Testis (tissue), 3 donors: ENCODE measurements around the gene MCRIP1. TPM values are rescaled to one million over a fixed set of nuclear protein-coding genes. Genes with fewer than 3 reads are reported as not detected.
"Not testable (repeated sequence)": the region's sequence is repeated elsewhere in the genome, so short reads cannot be mapped to it uniquely, and the experiment has no call there.

Source experiments
- DNase-seq: peaks from one replicate; pipeline ENCODE4 v3.0.0-alpha.2; 2019
- H3K27ac ChIP-seq, 2 donors: fragments of 200-600 bp; sonication (generic); one replicate each; pipeline ENCODE4 v1.5.1; 2019
- H3K27me3 ChIP-seq: fragments of 200-600 bp; sonication (generic); one replicate; pipeline ENCODE4 v1.5.1; 2019
- H3K36me3 ChIP-seq: fragments of 200-600 bp; sonication (generic); one replicate; pipeline ENCODE4 v1.5.1; 2017; ENCODE audit warnings: low read depth; ENCODE audit errors: missing control alignments
- H3K4me1 ChIP-seq: fragments of 200-600 bp; sonication (generic); one replicate; pipeline ENCODE4 v1.5.1; 2019
- H3K4me3 ChIP-seq, 2 donors: fragments of 200-600 bp; sonication (generic); one replicate each; pipeline ENCODE4 v1.5.1; 2017 to 2019
- H3K9me3 ChIP-seq: fragments of 200-600 bp; sonication (generic); one replicate; pipeline ENCODE4 v1.5.1; 2017
- POLR2A ChIP-seq: fragments of 450-650 bp; IDR thresholded peaks from one replicate; pipeline ENCODE4 v1.6.1; 2017; ENCODE audit warnings: antibody characterized with exemption, mild to moderate bottlenecking, moderate library complexity
- WGBS, 2 donors: methylation state at CpG; one replicate each; pipeline ENCODE4 v1.1.5; 2018; 5-methylcytosine and 5-hydroxymethylcytosine counted together
- intact Hi-C: fragments of 100-400 bp; cut with DNase I; formaldehyde crosslinking; loops from one replicate; pipeline ENCODE4 v1.15.1; 2023; ENCODE audit warnings: low total_unique reads
- polyA plus RNA-seq: library from polyadenylated mRNA; stranded (reverse); fragments of 350-450 nt; fragmentation: Illumina TruSeq; extraction: RNeasy Lipid Tissue Mini Kit (QIAGEN cat#74804); gene quantifications from one replicate; pipeline ENCODE4 v1.2.3, GENCODE V29; 2014; ENCODE audit warnings: low read depth, low replicate concordance; ENCODE audit not compliant: insufficient read depth
- total RNA-seq, 2 donors: library from RNA; depleted of rRNA; stranded (reverse); fragments of >200 nt; gene quantifications; one replicate each; pipeline ENCODE4 v1.2.3, GENCODE V29; 2016
- TF ChIP-seq, protein P1 (sequence below), 3 experiments: fragments of 450-650 bp in 2 of 3; fragments of 200-600 bp in 1 of 3; sonication (generic) in 1 of 3; IDR thresholded peaks; one replicate each; pipeline ENCODE4 v1.5.1; 2016 to 2019; ENCODE audit warnings: antibody characterized with exemption in 3 of 3, mild to moderate bottlenecking in 2 of 3, moderate library complexity in 1 of 3

MCRIP1 gene
- total and polyA plus RNA-seq, 3 donors from 2014 or later, result 160 to 206 (median 181) TPM

DNA sequence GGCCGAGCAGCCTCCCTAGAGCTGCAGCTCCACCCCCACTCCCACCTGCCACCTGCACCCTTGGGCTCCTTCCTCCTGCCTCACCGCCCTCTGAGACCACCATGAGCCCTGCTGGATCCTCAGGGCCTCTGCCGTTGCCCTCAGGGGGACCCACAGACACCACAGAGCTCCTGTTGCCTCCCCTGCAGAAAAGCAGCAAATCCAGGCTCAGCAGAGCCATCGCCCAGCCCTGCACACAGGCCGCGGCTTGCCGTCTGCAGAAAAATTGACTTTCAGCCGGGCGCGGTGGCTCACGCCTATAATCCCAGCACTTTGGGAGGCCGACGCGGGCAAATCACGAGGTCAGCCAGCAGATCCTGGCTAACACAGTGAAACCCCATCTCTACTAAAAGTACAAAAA lies 8.8 kb upstream of the MCRIP1 start:
- DNase-seq, result no peak
- TF ChIP-seq POLR2A, result no peak
- TF ChIP-seq, protein P1, sequence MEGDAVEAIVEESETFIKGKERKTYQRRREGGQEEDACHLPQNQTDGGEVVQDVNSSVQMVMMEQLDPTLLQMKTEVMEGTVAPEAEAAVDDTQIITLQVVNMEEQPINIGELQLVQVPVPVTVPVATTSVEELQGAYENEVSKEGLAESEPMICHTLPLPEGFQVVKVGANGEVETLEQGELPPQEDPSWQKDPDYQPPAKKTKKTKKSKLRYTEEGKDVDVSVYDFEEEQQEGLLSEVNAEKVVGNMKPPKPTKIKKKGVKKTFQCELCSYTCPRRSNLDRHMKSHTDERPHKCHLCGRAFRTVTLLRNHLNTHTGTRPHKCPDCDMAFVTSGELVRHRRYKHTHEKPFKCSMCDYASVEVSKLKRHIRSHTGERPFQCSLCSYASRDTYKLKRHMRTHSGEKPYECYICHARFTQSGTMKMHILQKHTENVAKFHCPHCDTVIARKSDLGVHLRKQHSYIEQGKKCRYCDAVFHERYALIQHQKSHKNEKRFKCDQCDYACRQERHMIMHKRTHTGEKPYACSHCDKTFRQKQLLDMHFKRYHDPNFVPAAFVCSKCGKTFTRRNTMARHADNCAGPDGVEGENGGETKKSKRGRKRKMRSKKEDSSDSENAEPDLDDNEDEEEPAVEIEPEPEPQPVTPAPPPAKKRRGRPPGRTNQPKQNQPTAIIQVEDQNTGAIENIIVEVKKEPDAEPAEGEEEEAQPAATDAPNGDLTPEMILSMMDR (IDR thresholded peaks at IDR 0.05), result no peak
- Histone ChIP-seq H3K27ac (no peak overlapping the region), H3K27me3 (no peaks in the 10 kb centered on the region), H3K4me3 (no peak overlapping the region), H3K4me1 (no peaks in the 10 kb centered on the region), H3K9me3 (no peaks in the 10 kb centered on the region), H3K36me3 (no peaks in the 10 kb centered on the region)
- WGBS, 2 donors, result 97 to 100% methylated on average over 2 to 15 of the region's 15 CpGs
- intact Hi-C loops, result no loop called here

DNA sequence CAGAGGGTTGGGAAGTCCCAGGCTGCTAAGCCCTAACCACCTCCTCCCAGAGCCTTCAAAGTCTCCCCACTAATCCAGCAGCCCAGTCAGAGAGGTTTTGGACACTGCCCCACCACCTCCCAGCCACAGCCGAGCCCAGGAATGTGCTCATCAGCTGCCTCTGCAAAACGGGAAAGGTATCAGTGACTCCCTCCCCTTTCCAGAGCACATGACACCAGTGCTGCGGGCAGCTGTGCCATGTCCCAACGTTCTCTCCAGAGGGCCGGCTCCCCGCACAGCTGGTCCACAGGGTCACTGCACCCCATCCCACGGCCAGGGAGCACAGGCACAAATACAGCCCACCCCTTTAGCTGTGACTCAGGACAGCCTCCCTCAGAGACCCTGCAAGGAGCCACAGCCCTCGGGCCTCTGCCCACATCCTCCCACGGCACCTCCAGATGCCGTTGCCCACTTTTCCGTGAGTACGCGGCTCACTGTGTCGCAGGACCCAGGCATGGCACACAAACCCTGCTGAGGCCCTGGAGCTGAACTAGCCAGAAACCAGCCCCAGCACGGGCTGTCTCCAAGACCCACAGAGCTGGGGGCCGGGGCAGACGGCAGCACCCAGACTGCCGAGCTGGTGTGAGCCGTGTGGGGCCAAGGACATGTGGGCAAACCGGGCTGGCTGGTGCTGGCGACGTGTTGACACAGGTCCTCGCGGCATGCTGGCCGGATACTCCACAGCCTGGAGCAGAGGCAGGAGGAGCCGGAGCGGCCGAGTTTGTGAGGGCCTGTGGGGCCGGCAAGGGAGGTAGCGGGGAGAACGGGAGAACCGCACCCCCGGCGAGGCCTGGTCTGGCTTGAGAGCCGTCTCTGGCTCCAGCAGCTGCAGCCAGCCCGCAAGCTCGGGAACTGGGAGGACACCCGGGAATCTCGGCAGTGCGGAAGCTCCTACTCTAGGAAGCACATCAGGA lies 8.0 kb upstream of the MCRIP1 start:
- Histone ChIP-seq H3K9me3 (no peaks in the 10 kb centered on the region), H3K27me3 (no peaks in the 10 kb centered on the region), H3K4me3 (no peak overlapping the region), H3K4me1 (no peaks in the 10 kb centered on the region), H3K27ac (no peak overlapping the region), H3K36me3 (no peaks in the 10 kb centered on the region)
- intact Hi-C loops, result no loop called here
- TF ChIP-seq, protein P1 (IDR thresholded peaks at IDR 0.05), result no peak
- no peak for TF ChIP-seq POLR2A
- DNase-seq, result no peak
- 72 to 73% methylated on average over 13 to 40 of the region's 40 CpGs for WGBS, 2 donors

GRCh38 chr17:81840059-81840458 lies 7.0 kb upstream of the MCRIP1 start:
- H3K27me3 ChIP-seq, H3K4me3 ChIP-seq, H3K9me3 ChIP-seq, DNase-seq, H3K4me1 ChIP-seq, H3K27ac ChIP-seq, H3K36me3 ChIP-seq, intact Hi-C loops: not testable (repeated sequence)
- WGBS, 2 donors, result 94 to 99% methylated on average over 5 of the region's 5 CpGs

DNA sequence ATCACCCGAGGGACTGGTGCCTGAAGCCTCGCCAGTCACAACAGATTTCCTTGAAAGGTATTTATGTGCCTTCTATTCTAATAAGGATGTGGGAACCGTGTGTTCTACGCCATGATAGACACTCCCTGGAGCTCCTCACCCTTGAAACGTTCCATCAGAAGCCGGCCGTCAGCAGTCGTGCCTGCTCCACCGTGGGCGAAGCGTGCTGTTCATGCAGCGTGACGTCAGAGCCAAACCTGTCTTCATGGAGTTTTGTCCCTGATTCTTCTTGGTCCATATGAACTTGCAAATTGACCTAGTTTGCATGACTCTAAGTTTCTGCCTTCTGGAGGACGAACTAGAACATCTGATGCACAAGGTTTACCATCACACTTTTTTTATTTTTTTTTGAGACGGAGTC lies 6.2 kb upstream of the MCRIP1 start:
- 84 to 88% methylated on average over 15 of the region's 15 CpGs for WGBS, 2 donors
- intact Hi-C loops, result no loop called here
- Histone ChIP-seq H3K4me1 (no peaks in the 10 kb centered on the region), H3K36me3 (no peaks in the 10 kb centered on the region), H3K9me3 (no peaks in the 10 kb centered on the region), H3K27me3 (no peaks in the 10 kb centered on the region), H3K4me3 (no peak overlapping the region), H3K27ac (no peak overlapping the region)
- DNase-seq, result no peak
- TF ChIP-seq POLR2A, result no peak
- TF ChIP-seq, protein P1 (IDR thresholded peaks at IDR 0.05), result no peak

GRCh38 chr17:81838753-81839255 lies 5.7 kb upstream of the MCRIP1 start:
- DNase-seq, result no peak
- intact Hi-C loops, result no loop called here
- H3K4me3 ChIP-seq, result no peak overlapping the region
- no peaks in the 10 kb centered on the region for H3K27me3 ChIP-seq
- no peaks in the 10 kb centered on the region for H3K36me3 ChIP-seq
- no peaks in the 10 kb centered on the region for H3K4me1 ChIP-seq
- TF ChIP-seq POLR2A, result no peak
- TF ChIP-seq, protein P1 (IDR thresholded peaks at IDR 0.05), result no peak
- 63 to 66% methylated on average over 17 of the region's 17 CpGs for WGBS, 2 donors
- H3K9me3 ChIP-seq, result no peaks in the 10 kb centered on the region
- H3K27ac ChIP-seq, result no peak overlapping the region
